GM19328 (cell line): ENCODE data around the gene C5AR1.
"Not testable (repeated sequence)": the region's sequence is repeated elsewhere in the genome, so short reads cannot be mapped to it uniquely, and the experiment has no call there.

ENCODE experiments used
- ATAC-seq: cut with Tn5 transposase; IDR thresholded peaks from one replicate; pipeline ENCODE4 v1.9.1; 2021; ENCODE audit warnings: mild to moderate bottlenecking, moderate library complexity; ENCODE audit not compliant: unreplicated experiment

C5AR1 gene

DNA sequence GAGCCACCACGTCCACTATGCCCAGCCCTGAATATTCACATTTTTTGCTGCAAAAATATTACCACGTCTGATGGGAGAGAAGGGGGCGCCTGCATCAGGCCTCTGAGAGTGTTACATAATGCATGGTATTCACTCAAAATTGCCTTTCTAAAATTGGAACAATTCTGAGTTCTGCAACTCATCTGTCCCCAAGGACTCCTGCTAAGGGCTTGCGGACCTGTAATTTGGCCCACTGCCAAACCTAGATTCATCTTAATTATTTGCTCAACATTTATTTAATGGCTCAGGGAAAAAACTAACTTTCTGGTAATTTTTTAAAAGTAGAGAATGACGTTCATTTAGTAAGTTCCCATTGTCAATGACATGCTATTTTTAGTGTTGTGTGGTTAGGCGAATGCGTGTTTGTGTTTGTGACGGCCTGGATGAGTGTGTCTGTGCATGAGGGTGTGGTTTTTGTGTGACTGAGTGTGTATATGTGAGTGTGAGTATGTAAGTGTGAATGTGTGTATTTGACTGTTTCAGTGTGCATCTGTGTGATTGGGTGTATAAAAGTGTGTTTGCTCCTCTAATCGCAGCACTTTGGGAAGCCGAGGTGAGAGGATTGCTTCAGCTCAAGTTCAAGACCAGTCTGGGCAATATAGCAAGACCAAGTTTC, 26.1 kb upstream of the C5AR1 start:
- ATAC-seq, result no peak

- no peak for ATAC-seq
These were observed 25.2 kb upstream of the C5AR1 start for GRCh38 chr19:47284324-47284899.

- ATAC-seq, result no peak
These were observed 13.6 kb upstream of the C5AR1 start for GRCh38 chr19:47296036-47296435.

- ATAC-seq, result not testable (repeated sequence)
These were observed 8.8 kb upstream of the C5AR1 start for GRCh38 chr19:47300867-47301266.

DNA sequence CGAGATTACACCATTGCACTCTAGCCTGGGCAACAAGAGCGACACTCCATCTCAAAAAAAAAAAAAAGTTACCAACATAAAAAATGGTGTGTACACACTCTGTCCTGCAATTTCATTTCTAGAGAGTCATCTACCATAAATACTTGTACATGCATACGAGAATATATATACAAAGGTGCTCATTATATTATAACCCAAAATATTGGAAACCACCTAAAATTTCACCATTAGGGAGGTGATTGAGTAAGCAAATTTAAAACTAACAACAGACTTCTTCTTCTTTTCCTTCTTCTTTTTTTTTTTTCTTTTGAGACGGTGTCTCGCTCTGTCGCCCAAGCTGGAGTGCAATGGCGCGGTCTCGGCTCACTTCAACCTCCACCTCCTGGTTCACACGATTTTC, 7.4 kb upstream of the C5AR1 start:
- no peak for ATAC-seq

GRCh38 chr19:47303966-47304365, 5.7 kb upstream of the C5AR1 start:
- no peak for ATAC-seq

- no peak for ATAC-seq
These were observed 4.3 kb upstream of the C5AR1 start for GRCh38 chr19:47305309-47305751.

GRCh38 chr19:47306303-47306702, 3.4 kb upstream of the C5AR1 start:
- no peak for ATAC-seq

DNA sequence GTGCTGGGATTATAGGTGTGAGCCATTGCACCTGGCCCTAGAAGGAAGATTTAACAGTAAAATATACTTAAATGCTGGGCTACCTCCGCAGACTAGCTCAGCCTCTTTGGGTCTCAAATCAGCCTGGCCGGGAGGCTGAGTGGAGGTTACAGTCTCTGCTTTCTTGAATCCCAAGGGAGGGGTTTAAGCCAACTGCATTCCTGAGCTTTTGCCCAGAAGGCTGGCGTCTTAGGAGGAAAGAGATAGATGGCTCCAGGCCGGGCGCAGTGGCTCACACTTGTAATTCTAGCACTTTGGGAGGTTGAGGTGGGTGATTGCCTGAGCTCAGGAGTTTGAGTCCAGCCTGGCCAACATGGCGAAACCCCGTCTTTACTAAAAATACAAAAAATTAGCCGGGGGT, 623 bp upstream of the C5AR1 start:
- ATAC-seq, result no peak

DNA sequence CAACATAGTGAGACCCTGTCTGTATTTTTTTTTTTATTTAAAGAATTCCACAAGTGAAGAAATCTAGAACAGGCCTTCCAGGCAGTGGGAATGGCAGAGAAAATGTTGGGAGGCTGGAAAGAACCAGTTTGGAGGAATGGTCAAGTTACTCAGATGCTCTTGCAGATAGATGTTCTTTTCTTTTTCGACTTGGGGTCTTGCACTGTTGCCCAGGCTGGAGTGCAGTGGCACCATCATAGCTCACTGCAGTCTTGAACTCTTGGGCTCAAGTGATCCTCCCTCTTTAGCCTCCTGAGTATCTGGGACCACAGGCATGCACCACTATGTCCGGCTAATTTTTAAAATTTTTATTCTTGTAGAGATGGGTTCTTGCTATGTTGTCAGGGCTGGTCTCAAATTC, 662 bp downstream of the C5AR1 start:
- no peak for ATAC-seq

- ATAC-seq, result no peak
These were observed 1.2 kb downstream of the C5AR1 start for GRCh38 chr19:47310819-47311218.

DNA sequence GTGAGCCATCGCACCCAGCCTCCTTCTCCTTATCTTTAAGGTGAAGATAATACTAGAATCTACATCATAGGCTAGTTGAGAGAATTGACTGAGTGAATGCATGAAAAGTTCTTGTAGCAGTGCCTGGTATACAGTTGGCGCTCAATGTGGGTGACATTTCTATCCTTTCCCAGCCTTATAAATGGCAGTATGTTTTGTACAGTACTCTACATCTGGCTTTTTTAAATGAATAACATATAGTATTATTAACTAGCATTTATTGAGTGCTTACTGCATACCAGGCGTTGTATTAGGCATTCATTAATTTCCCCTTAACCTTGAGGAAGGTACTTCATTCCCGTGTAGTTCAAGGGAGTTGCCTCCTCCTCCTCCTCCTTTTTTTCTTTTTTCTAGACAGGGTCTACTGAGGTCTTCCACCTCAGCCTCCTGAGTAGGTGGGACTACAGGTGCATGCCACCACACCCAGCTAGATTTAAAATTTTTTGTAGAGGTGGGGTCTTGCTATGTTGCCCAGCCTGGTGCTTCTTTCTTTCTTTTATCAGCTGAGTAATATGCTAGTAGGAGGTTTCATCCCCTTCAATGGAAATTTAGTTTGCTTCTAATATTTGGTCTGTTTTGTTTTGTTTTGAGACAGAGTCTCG, 2.8 kb downstream of the C5AR1 start:
- ATAC-seq, result no peak

GRCh38 chr19:47313754-47314295, 4.2 kb downstream of the C5AR1 start:
- ATAC-seq, result no peak

DNA sequence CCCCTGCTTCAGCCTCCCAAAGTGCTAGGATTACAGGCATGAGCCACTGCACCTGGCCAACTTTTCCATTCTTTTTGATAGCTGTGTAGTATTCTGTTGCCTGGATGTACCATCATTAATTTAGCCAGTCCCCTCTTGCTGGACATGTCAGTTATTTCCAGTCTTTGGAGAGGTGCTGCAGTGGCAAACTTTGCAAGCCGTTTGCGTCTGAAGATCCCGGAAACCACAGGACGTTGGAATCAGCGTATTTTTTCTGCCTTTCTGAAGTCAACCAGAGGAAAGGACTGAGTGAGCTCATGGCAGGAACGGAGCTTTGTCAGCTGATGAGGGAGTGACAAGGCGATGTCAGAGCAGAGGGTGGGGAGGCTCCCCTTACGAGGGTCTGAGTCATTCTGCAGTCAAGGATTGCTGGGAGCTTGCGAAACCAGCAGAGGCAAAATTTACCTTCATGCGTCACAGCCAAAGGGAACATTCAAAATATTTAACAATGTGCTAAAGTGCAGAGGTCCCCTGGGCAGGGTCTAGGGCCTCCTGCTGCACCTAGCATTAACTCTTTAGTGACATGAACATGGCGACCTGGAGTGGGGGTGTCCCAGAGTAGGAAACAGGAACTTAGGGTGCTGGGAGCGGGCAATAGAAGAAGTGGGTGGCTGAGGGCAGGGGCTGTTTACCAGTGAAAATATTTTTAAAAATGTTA, 5.6 kb downstream of the C5AR1 start:
- no peak for ATAC-seq

DNA sequence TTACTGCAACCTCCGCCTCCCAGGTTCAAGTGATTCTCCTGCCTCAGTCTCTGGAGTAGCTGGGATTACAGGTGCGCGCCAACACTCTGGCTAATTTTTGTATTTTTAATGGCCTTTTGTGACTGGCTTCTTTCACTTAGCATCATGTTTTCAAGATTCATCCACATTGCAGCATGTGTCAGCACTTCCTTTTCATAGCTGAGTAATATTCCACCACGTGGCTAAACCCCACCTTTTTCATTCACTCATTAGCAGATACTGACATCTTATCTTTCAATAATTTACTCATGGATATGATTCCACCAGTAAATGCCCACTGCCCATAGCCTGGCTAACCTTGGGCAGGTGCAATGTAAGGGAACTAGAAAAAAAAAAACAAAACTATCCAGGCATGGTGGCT, 6.9 kb downstream of the C5AR1 start:
- no peak for ATAC-seq

GRCh38 chr19:47319923-47320871, 10.5 kb downstream of the C5AR1 start:
- no peak for ATAC-seq

- ATAC-seq, result no peak
These were observed 12.0 kb downstream of the C5AR1 start for GRCh38 chr19:47321630-47322029.

DNA sequence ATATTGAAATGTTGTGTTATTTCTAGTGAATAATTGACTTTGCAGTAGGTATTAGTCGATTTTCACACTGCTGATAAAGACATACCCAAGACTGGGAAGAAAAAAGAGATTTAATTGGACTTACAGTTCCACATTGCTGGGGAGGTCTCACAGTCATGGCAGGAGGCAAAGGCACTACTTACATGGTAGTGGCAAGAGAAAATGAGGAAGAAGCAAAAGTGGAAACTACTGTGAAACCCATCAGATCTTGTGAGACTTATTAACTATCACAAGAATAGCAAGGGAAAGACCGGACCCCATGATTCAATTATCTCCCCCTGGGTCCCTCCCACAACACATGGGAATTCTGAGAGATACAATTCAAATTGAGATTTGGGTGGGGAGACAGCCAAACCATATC, 12.4 kb downstream of the C5AR1 start:
- no peak for ATAC-seq

DNA sequence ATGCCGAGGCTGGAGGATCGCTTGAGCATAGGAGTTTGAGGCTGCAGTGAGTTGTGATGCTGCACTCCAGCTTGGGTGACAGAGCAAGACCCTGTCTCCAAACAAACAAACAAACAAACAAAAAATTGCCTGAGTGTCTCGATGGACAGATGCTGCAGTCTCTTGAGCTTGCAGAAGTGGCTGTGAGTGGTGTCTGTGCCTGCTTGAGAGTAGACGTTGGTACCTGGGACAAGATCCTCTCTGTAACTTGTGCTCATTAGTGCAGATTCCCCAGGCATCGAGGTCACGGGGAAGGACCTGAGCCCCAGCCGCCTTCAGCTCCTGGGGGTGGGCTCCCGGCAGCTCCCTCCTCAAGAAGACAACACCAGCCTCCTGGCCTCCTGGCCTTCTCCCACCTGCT, 13.7 kb downstream of the C5AR1 start:
- ATAC-seq, result no peak

DNA sequence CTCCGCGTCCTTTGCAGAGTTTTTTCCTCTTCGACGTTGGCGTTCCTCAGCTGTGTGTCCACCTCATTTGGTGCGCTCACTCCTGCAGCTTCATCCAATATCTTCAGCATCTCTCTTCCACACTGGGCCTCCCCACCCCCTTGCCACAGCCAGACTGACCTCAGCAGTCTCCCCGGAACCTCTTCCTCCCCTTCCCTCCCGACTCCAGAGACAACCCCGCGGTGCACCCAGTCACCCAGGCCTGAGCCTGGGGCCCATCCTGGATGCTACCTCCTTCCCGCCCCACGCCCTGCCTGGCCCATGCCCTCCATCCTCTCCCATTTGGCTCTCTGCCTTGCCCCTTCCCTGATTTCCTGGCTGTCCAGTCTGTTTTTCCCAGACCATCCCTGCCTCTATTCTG, 14.2 kb downstream of the C5AR1 start:
- no peak for ATAC-seq

- ATAC-seq, result no peak
These were observed 14.8 kb downstream of the C5AR1 start for GRCh38 chr19:47324502-47324901.
